Activated CD4-positive, alpha-beta T cell treated with anti-CD3 and anti-CD28 coated beads, Interleukin-10, Interleukin-2, amounts not matched to agents 100 ng/mL and 50 ng/mL, durations not matched to agents 16 hours and 8 hours (primary cell): Measurements from ENCODE around the gene SMCO4.

Source experiments
- DNase-seq: peaks from one replicate; pipeline ENCODE4 v3.0.0-alpha.2; 2020

The SMCO4 gene

DNA sequence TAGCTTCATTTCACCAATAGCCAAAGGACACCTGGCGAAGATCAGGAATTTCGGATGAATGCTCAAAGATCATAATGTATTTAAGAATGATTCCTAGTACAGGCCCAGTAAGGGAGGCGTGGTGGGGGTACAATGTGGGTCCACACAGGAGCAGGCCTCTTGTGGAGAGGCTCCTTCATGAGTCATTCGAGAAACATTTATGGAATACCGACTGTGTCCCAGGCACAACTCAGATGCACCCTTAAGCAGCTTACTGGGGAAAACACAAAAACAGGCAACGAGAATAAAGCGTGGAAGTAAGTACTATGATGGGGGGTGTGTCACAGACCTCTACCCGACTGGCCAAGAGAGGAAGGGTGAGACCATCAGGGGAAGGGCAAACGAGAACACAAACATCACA, 44.5 kb downstream of the SMCO4 start:
- DNase-seq, result no peak

DNA sequence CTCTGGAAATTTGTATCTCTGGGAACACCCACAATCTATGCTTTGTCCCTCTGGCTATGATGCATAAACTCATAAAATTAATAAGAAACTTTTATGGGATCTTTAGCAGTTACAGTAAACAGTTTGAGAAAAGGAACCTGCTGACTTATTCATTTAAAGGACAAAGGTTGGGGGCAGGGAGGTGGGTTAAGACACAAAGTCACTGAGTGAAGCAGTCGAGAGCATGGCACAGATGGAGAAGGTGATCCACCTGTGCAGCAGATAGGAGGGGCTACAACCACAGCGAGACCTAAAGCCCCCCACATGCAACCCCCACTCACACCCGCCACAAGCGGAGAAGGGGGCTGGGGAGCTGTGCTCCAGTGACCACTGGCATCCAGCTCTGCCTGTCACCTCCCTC, 45.0 kb downstream of the SMCO4 start:
- DNase-seq, result no peak

DNA sequence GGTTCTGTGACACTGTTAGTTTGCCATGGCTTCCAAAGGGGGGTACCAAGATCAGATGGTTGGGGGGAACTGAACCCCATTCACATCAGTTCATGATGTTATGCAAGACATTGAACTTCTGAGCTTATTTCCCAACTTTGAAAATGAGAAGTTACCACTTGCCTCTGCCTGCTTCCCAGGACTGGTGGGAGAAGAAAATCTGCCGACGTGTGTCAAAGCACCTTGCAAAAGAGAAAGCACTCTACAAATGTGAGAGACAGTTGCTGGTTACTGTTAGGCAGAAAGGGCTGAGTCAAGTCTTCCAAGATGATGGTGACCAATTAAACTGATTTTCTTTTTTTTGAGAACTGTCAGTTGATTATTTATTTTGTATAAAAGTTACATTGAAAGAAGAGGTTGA, 45.6 kb downstream of the SMCO4 start:
- no peak for DNase-seq

DNA sequence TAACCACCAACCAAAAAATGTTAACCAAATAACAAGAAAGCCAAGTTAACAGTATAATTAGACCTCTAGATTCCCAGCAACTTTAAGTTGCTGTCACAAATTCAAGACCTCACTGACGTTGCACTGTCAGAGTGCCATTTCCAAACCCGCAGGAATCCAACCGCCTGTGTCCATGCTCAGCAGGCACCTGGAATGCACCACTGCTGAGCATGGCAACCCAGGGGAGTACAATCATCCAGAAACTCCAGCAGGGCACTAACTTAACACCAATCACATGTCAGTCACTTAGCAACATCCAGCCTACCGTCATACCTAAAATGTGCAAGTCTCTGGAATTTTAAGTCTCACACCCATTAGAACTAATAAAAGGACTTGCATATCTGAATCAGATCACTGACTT, 48.8 kb downstream of the SMCO4 start:
- DNase-seq, result no peak

DNA sequence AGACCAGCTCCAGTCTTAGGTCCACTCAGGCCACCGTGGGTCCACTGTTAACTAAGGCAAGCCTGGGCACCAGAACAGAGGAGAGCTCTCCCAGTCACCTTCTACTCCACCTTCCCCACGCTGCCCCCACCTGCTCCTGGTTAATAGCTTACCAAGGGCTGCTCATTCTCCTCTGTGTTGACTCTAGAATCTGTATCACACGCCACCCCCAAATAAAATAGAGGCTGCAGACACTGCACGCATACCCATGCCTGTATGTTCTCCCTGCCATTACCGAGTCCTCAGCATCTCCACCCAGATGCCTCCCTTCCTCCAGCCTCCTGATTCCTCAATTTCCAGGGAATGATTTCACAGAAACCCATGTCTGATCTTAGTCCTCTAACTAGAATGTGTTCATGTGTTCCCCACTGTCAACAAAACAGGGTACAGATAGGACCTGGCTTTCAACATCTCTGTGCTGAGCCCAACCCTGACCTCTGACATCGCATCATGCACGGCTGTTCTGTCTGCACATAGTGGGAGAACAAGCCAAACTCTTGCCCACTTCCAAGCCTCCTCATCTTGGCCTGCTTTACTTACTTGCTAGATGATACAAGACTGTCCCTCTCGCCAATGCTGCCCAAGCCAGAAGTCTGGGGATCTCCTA, 49.8 kb downstream of the SMCO4 start:
- no peak for DNase-seq

DNA sequence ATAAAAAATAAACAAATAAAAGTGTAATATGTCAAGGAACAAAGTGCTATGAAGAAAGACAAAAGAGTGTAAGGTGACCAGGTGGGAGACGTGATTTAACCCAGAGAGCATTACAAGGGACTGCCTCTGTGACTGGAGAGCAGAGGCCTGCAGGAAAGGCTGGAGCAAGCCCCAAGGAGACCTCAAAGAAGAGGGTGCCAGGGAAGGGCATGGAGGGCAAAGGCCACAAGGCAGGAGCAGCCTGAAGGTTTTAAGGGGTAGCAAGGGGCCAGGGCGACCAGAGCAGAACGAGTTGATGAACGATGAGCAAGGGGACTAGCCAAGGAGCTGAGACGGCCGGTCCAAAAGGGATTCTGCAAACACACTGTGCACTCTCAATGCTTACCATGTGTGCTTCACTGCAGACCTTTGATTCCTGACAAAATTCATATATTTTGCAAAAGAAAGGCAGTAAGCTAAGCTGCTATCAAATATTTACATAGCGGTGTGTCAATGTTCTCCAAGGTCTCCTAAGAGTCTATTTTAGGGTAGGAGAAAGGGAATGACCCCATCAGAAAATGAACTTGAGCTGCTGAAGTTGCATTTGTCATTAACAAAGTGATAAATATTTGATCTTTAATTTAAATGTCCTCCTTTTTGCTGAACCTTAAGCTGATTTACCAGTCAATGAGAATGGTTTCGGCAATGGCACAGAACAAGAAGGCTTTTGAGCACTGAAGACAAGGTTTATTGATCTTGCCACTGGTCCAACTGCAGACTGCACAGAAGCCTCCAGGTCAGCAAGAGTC, 50.5 kb downstream of the SMCO4 start:
- no peak for DNase-seq

DNA sequence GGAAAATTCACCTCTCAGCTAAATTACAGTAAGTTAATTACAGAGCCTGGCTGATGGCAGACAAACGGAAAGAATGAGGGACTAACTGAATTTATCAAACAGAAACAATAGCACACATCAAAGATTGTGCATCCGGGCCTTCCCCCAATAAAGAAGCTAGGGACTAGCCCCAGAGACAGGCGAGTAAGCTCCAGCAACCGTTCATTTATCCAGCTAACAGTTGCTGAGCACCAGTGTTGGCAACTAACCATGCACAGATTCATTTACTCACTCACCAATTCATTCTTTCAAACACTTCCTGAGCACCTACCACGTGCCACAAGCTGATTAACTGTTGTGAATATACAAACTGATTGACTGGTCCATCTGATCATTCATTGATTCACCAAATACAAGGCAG, 51.2 kb downstream of the SMCO4 start:
- DNase-seq, result no peak

DNA sequence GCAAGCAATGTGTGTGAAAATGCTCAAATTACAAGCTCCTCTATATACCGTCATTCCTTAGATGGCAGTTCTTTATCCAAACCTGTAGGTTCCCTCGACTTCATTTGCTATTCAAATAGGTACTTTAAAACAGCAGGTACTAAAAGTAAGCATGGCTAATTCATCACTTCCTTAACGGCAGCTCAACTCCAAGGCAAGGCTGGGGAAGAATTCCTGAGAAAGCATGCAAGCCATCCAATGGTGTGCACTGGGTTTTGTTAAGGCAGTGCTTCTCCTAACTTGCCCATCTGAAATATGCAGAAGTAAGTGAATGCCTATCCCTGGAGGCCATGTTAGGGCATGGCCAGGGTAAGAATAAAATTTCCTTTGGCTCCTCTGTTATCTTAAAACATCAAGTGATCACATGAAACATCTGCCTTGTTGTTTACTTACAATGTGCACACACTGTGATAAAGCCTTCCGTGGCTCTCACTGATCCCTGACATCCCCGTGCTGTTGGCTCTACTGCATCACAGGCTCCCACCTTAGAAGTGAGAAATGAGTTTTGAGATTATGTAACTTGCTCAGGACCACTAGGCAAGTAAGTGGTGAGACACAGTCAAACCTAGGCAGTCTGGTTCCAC, 52.1 kb downstream of the SMCO4 start:
- DNase-seq, result no peak

DNA sequence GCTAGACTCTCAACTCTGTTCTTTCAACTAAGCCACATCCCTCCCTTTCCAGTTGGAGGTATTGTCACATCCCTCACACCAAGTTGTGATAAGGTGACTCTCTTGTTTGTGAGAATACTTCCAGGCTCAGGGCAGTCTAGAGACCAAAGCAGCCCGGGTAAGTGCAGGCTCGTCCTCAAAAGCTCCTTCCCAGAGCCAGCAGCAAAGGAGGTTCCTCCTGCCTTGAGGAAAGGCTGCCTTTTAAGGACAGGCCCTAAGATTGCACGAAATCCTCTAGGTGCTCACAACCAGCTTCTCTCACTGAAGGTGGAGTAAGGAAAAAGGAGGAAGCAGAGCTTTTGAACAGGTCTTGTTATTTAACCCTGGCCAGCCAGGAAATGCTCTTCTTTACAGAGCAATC, 53.4 kb downstream of the SMCO4 start:
- no peak for DNase-seq

DNA sequence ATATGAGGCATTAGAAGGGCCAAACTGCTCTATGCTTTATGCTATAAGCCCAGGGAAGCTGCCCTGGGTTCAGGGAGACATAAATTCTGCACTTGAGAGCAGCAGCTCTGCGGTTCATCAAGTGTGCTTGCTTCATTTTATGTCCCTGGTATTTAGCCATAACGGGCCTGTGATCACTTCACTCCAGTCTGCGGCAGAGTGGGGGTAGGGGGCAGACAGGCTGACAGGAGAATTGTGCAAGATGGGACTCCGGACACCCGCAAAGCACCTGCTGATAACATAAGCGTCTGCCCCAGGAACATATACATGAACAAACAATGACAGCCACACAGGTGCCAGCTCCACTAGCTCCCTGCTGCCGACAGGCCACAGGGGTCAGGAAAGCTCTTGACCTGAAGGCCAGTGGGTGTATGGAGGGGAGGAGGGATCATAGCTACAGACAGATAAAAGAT, 56.1 kb downstream of the SMCO4 start:
- DNase-seq, result no peak

DNA sequence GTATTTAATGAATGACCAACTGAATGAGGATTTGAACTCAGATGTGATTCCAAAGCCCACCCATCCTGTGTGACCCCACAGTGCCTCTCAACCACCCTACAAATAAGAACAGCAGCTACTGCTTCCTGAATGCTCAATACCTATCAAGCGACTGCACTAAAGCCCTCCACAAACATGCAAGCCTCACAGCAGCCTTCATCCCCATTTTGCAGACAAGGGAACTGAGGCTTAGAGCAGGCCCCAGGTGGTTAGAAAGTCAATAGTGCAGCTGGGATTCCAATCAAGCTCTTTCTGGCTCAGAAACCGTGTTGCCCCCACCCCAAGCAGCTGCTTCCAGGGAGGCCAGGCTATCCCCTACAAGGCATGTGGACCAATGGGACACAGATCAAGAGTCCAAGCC, 57.2 kb downstream of the SMCO4 start:
- no peak for DNase-seq

DNA sequence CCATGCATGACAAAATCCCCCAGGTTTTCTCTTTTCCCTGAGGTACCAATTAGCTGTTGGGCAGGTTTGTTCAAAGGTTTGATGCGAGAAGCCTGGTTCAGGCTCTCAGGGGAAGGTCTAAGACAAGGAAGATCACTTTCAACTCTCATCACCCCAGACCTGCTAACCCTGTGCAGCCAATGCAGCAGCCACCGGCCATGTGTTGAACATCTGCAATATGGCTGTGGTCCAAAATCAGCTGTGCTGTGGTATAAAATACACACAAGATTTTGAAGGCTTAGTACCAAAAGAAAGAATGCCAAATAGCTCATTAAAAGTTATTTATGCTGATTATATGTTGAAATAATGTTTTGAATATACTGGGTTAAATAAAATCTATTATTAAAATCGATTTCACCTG, 58.5 kb downstream of the SMCO4 start:
- DNase-seq, result no peak

DNA sequence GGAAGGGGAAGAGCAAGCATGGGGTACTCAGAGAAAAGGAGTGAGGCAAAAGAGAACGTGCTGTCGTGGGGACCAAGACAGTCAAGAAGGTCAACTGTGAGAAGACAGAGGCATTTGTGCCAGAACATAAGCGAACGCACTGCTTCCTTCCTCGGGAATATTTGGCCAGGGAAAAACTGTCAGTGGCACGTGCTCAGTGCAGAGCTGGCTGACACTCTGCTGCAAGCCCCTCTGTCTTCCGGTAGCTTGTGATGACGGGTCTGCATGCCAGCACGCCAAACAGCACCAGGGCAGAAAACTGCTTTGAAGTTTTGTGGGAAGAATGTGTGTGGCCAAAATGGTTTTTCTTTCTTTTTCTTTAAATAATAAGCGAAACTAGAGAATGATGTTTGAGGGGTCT, 60.6 kb downstream of the SMCO4 start:
- DNase-seq, result no peak

DNA sequence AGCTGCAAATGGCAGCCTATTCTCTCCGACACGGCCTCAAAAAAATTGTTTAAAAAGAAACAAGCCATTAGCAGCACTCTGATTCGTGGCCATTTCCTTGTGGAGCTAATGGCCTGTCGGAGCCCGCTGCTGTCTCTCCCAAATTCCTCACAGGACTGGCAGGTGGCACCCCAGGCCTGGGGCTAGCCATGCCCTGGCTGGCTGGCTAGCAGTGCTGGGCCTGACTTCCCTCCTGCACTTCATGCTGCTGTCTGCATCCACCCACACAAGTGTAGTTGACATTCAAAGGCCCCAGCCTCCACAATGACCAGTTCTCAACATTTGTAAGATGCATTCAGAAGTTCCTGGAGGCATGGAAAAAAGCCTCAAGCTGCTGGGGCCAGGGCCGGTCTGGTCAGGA, 61.5 kb downstream of the SMCO4 start:
- no peak for DNase-seq

DNA sequence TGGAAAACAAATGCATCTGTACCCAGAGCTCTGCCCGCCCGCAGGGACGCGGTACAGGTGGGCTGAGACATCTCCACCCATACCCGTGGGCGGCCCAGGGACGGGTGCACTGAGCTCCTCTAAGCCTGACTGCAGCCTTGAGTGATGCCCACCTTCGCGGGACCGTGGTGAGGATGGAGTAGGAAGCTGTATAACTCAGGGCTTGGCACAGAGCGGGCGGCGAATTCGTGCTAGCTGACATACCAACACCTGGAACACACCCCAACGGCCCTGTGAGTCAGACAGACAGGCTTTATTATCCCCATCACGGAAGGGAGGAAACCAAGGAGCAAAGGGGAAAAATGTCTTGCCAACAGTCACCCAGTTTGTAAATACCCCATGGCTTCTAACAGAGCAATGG, 61.9 kb downstream of the SMCO4 start:
- no peak for DNase-seq

DNA sequence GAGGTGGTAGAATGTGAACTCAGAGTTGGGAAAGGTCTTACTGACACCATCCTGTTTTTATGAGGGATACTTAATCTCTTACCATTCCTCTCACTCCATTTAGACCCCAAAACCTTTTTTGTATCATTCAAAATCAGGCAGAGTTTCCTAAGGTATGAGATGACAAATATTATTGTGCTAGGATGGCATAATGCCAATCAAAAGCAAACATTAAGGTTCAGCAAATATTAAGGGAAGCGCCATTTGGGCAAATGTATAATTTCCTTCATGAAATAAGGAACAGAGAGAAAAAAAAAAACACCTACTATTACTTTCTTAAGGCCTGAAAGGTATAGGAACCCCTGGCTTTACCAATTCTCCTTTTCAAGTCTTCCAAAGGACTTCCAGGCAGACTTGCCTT, 62.4 kb downstream of the SMCO4 start:
- DNase-seq, result no peak

DNA sequence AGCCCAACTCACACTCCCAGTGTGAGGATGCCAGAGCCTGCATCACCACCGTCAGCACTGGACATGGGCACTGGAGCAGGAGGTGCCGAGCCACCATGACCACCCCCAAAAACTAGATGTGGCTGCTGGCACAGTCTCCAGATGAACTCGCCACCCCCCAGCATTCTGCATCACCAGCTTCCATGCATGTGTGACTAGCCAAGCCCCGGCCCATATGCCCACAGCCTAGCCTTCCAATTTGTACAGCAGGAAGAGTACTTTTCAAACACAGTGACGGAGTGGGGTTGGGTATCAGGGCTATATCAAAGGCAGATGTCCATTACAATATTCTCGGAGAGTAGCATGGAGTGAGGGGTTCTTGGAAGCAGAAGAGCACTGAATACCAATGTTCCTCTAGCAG, 62.9 kb downstream of the SMCO4 start:
- no peak for DNase-seq

DNA sequence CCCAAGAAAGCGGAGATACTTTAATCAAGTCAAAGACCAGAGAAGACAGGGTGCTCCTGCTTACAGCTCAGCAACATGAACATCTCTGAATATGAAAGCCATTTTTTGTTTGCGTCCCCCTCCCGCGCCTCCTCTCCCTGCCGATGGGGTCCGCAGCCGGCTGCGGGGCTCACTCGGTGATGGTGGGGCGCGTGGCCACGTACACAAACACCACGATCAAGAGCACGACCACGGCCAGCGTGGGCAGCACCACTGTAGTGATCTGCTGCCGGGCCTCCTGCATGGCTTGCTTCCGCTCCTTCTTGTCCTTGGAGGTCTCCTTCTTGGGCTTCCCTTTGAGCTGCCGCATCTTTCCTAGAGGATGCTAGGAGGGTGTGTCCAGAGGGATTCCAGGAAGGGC, 64.3 kb downstream of the SMCO4 start:
- DNase-seq, result no peak

DNA sequence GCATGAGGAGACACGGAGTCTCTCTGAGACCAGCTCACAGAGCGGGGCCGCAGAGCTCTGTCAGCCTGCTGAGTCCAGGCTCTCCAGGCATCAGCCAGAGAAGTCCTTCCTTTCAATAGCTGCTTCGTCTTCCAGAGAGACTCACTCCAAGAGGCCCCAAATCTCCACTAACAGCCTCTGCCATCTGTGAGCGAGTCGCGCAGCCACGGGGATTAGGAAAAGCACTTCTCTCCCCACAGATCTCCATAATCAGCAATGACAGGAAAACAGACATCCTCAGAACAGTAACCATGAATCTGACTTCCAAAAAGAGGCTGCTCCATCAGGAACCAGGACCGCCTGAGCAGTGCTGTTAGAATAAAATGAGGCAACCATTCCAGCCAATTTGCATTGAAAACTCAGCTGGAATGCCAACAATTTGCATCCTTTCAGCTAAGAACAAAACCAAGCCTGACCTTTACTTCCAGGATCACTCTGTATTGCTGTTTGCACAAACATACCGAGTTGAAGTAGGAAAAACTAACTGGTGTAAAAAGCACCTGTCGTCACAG, 65.4 kb downstream of the SMCO4 start:
- no peak for DNase-seq

DNA sequence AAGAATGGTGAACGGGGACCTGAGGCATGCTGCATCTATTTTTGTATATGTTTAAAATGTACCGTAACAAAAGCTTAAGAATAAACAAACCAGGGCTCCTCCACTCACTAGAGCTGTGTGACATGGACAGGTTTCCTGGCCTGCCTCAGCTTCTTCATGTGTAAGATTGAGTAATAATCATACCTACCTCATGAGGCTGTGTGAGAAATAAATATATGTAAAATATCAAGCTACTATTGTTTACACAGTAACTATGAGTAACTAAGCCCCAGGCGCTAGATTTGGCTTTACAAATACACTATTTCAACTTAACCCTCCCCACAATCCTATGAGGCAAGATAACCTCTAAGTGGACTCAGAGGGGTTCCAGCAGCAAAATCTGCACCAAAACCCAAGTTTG, 66.4 kb downstream of the SMCO4 start:
- DNase-seq, result no peak

DNA sequence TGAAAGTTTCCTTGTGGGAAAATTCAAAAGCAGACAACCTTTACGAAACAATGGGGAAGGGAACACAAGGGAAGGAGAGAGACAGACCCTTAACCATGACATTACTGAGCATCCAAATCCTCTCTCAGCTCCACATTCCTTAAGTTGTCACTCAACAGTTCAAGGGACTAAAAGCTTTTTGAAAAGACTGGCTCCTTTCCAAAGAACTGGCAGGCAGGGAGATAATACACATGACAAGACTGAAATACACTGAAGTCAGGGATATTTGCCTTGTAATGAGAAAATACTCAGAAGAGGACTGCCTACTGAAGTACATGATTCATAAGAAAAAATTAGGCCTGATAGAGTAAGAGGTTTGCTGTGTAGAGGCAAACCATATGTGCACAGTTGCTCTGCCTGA, 69.1 kb downstream of the SMCO4 start:
- no peak for DNase-seq

DNA sequence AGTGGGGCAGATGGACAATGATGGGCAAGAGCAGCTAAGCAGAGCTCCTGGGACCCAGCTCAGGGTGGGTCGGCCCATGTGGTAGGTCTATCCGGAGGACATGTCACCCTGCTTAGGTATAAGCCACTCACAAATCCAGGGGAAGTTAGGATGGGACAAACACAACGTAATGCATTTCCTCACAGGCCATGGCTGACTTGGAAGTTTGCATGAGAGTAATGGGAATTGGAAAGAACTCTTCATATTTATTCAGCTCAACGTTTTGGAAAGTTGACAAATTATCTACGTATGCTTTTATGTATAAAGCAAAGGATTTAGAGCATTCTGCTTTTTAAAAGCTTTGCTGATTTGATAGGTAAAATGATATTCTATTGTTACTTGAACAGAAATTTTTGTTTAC, 74.9 kb downstream of the SMCO4 start:
- no peak for DNase-seq

DNA sequence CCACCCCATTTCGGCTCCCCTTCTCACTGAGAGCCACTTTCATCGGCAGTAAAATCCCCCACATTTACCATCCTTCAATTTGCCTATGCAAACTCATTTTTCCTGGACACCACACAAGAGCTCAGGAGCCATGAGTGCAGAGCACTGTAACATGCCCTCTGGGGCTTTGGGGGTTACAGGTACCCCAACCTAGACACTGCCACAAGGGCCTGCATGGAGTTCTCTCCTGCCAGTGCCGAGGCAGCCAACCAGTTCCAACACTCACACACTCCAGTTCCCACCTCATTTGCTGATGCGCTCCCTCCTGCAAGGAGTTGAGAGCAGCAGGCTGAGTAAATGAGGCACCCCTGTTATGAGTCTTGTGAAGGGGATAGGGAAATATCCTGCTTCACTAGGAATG, 76.1 kb downstream of the SMCO4 start:
- DNase-seq, result no peak

DNA sequence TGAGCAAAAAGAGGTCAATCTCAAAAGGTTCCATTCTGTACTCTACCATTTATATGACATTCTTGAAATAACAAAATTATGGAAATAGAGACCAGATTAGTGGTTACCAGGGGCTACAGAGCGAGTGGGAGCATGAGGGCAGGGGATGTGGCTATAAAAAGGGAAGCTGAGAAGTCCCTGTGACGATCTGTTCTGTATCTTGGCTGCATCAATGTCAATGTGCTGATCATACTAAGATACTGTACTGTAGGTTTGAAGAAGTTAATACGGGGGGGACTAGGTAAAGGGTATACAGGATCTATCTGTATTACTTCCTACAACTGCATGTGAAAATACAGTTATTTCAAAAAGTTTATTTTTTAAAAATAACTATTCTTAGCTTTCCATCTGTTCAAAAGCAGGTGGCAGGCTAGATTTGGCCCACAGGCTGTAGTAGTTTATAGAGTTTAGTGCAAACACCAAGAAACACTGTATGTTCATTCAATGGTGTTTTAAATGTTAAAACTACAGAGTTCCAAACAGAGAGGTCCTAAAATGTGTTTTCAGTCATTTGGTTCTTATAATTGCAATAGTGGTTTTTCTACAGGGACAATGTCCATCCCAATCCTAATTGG, 78.2 kb downstream of the SMCO4 start:
- DNase-seq, result no peak
